ENCODE results near the gene AMMECR1.

Gene AMMECR1

DNA sequence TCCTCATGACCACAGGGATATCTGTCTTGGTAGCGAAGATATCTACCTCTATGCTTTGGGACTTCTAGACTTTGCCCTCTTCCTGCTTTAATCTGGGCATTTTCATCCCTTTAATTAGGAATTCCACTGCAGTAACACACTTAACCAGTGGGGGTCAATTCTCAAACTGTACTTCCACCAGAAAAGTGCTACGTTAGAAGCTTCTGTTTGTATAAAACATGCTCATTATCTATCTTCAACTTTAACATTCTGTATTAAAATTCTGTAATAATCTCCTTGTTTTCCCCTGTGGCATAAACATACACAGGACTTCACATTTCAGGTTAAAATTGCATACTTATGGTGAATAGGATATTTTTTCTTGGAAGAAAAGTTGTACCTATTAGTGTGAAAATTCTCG, 105.6 kb downstream of the AMMECR1 start:
- TF ChIP-seq YY1 (IDR thresholded peaks at IDR 0.05; ENCODE audit: insufficient read depth, insufficient read length) (no peak), SUZ12 (IDR thresholded peaks at IDR 0.05; ENCODE audit: extremely low read depth, insufficient read depth, insufficient read length) (no peak), ZNF274 (IDR thresholded peaks at IDR 0.05; ENCODE audit: low read depth, low read length) (no peak)
- Histone ChIP-seq H3K4me1 (ENCODE audit: insufficient read depth, insufficient read length) (no peaks in the 10 kb centered on the region), H3K36me3 (ENCODE audit: insufficient read depth, insufficient read length, low read length) (no peaks in the 10 kb centered on the region), H3K4me3 (ENCODE audit: insufficient read length, low read depth) (no peak overlapping the region), H3K9ac (ENCODE audit: insufficient read length, low read depth) (no peak overlapping the region), H3K27me3 (ENCODE audit: insufficient read depth, insufficient read length) (no peaks in the 10 kb centered on the region), H3K9me3 (ENCODE audit: insufficient read depth, low read length) (no peaks in the 10 kb centered on the region)
- DNase-seq (ENCODE audit: low read depth, low spot score) = no peak

DNA sequence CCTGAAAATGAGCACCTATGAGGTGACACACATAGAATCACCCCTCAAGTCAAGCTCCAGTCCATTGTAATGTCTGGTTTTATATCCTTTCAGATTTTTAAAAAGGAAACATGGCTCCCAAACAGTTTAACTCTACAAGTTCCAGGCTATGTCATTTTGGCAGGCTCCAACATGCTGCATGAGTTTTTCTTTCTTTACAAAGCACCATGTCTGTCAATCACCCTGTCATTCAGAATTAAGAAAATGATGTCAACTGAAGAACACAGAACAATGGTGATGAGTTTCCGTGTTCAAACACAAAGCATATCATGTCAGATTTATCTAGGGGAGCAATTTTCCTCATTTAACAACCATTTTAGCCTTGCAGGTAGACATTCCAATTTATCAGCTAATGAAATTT, 106.5 kb downstream of the AMMECR1 start:
- no peaks in the 10 kb centered on the region for H3K27me3 ChIP-seq (ENCODE audit: insufficient read depth, insufficient read length)
- DNase-seq (ENCODE audit: low read depth, low spot score) = no peak
- no peak overlapping the region for H3K4me3 ChIP-seq (ENCODE audit: insufficient read length, low read depth)
- H3K4me1 ChIP-seq (ENCODE audit: insufficient read depth, insufficient read length) = no peaks in the 10 kb centered on the region
- H3K9ac ChIP-seq (ENCODE audit: insufficient read length, low read depth) = no peak overlapping the region
- no peaks in the 10 kb centered on the region for H3K9me3 ChIP-seq (ENCODE audit: insufficient read depth, low read length)
- TF ChIP-seq YY1 (IDR thresholded peaks at IDR 0.05; ENCODE audit: insufficient read depth, insufficient read length) (no peak), ZNF274 (IDR thresholded peaks at IDR 0.05; ENCODE audit: low read depth, low read length) (no peak), SUZ12 (IDR thresholded peaks at IDR 0.05; ENCODE audit: extremely low read depth, insufficient read depth, insufficient read length) (no peak)
- no peaks in the 10 kb centered on the region for H3K36me3 ChIP-seq (ENCODE audit: insufficient read depth, insufficient read length, low read length)

DNA sequence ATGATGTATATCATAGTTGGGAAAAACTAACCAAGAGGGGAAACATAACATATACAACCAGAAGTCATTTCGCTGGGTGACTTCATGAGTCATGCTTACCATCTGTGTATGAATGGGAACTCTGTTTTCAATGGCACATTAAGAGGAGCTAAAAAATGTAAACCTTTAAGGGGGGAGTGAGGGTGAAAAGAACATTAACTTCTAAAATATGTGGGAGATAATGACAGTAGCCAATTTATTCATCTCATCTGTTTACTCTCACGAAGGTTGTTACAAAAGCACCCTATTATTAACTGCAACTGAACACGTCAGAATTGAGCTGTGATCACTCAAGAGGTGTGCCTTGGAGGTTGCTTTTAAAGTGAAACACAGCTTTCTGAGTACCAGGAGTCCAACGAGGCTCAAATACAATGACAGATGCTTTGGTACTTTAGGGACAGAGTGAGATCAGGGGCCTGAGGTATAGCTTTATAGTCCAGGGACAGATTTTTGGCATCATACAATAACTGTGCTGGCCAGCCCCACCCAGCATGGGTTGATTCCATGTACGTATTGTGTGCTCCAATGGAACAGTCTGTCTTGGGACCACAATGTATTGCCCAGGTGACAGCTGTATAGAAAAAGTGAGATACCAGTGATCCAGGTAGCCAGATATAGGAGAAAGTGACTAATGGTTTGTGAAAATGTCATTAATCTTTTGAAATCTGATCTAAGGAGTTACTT, 107.3 kb downstream of the AMMECR1 start:
- no peak for TF ChIP-seq SUZ12 (IDR thresholded peaks at IDR 0.05; ENCODE audit: extremely low read depth, insufficient read depth, insufficient read length)
- no peak for TF ChIP-seq YY1 (IDR thresholded peaks at IDR 0.05; ENCODE audit: insufficient read depth, insufficient read length)
- TF ChIP-seq ZNF274 (IDR thresholded peaks at IDR 0.05; ENCODE audit: low read depth, low read length) = no peak
- H3K9me3 ChIP-seq (ENCODE audit: insufficient read depth, low read length) = no peaks in the 10 kb centered on the region
- no peaks in the 10 kb centered on the region for H3K4me1 ChIP-seq (ENCODE audit: insufficient read depth, insufficient read length)
- H3K27me3 ChIP-seq (ENCODE audit: insufficient read depth, insufficient read length) = no peaks in the 10 kb centered on the region
- no peak overlapping the region for H3K9ac ChIP-seq (ENCODE audit: insufficient read length, low read depth)
- H3K36me3 ChIP-seq (ENCODE audit: insufficient read depth, insufficient read length, low read length) = no peaks in the 10 kb centered on the region
- no peak overlapping the region for H3K4me3 ChIP-seq (ENCODE audit: insufficient read length, low read depth)
- no peak for DNase-seq (ENCODE audit: low read depth, low spot score)

DNA sequence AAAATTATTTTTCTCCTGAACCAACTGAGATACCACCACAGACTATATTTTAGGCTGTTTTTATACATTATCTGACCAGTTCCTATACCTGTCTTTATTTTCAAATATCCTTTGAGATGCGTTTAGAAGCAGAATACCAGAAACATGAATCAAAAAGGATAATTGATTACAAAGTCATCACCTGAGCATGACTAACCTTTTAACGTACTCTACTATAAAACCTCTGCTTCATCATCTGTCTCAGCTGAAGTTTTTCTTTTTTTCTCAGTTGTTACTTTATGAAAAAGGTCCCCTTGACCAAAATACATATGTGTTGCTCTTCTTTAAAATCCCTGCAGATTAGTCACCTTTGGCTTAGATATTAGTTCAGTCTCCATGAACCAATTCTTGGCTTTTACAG, 109.8 kb downstream of the AMMECR1 start:
- no peak for TF ChIP-seq SUZ12 (IDR thresholded peaks at IDR 0.05; ENCODE audit: extremely low read depth, insufficient read depth, insufficient read length)
- no peak for TF ChIP-seq ZNF274 (IDR thresholded peaks at IDR 0.05; ENCODE audit: low read depth, low read length)
- no peak for TF ChIP-seq YY1 (IDR thresholded peaks at IDR 0.05; ENCODE audit: insufficient read depth, insufficient read length)
- H3K9ac ChIP-seq (ENCODE audit: insufficient read length, low read depth) = no peak overlapping the region
- no peaks in the 10 kb centered on the region for H3K27me3 ChIP-seq (ENCODE audit: insufficient read depth, insufficient read length)
- no peak overlapping the region for H3K4me3 ChIP-seq (ENCODE audit: insufficient read length, low read depth)
- H3K9me3 ChIP-seq (ENCODE audit: insufficient read depth, low read length) = no peaks in the 10 kb centered on the region
- H3K36me3 ChIP-seq (ENCODE audit: insufficient read depth, insufficient read length, low read length) = no peaks in the 10 kb centered on the region
- no peak for DNase-seq (ENCODE audit: low read depth, low spot score)
- H3K4me1 ChIP-seq (ENCODE audit: insufficient read depth, insufficient read length) = no peaks in the 10 kb centered on the region

DNA sequence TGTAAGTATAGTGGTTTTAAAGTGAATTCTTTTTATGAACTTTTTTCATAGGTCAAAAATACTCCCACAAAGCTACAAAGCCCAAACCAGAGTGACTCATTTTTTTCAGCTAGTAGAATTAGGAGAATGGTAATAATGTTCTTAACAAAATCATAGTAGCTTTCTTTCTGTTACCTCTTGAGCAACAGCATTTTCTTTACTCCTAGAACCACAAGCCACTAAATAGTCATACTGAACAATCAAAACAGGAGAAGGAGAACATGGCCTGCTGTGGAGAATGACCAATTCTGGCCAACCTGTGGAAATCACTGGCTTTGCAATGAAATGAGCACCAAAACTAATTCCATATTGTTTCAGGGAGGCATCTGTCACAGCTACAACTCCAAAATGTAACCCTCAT, 112.9 kb downstream of the AMMECR1 start:
- TF ChIP-seq ZNF274 (IDR thresholded peaks at IDR 0.05; ENCODE audit: low read depth, low read length) (no peak), YY1 (IDR thresholded peaks at IDR 0.05; ENCODE audit: insufficient read depth, insufficient read length) (no peak), SUZ12 (IDR thresholded peaks at IDR 0.05; ENCODE audit: extremely low read depth, insufficient read depth, insufficient read length) (no peak)
- no peak overlapping the region for H3K4me3 ChIP-seq (ENCODE audit: insufficient read length, low read depth)
- no peak for DNase-seq (ENCODE audit: low read depth, low spot score)
- peaks cover 2% of the 10 kb centered on the region for H3K36me3 ChIP-seq (ENCODE audit: insufficient read depth, insufficient read length, low read length)
- H3K27me3 ChIP-seq (ENCODE audit: insufficient read depth, insufficient read length) = no peaks in the 10 kb centered on the region
- no peaks in the 10 kb centered on the region for H3K4me1 ChIP-seq (ENCODE audit: insufficient read depth, insufficient read length)
- H3K9me3 ChIP-seq (ENCODE audit: insufficient read depth, low read length) = no peaks in the 10 kb centered on the region
- no peak overlapping the region for H3K9ac ChIP-seq (ENCODE audit: insufficient read length, low read depth)

DNA sequence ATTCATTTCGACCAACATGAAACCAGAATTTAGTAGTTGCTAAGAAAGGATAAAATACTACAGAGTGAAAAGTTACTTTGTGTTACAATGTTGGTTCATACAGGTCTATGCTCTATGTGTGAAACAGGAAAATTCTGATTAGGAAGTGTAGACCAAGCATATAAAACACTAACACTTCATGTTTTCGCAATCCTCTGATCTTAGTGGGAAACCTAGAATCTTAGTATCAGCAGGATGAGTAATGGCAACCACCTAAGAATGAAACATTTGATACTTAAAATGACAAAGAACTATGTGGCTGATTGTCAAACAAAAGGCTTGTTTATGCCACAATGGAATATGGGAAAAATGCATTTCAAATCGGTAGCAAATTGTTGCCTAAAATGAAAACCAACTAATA, 116.1 kb downstream of the AMMECR1 start:
- H3K36me3 ChIP-seq (ENCODE audit: insufficient read depth, insufficient read length, low read length) = peaks cover 7% of the 10 kb centered on the region
- no peaks in the 10 kb centered on the region for H3K9me3 ChIP-seq (ENCODE audit: insufficient read depth, low read length)
- no peak for DNase-seq (ENCODE audit: low read depth, low spot score)
- no peak overlapping the region for H3K4me3 ChIP-seq (ENCODE audit: insufficient read length, low read depth)
- H3K27me3 ChIP-seq (ENCODE audit: insufficient read depth, insufficient read length) = no peaks in the 10 kb centered on the region
- H3K4me1 ChIP-seq (ENCODE audit: insufficient read depth, insufficient read length) = no peaks in the 10 kb centered on the region
- no peak for TF ChIP-seq SUZ12 (IDR thresholded peaks at IDR 0.05; ENCODE audit: extremely low read depth, insufficient read depth, insufficient read length)
- no peak for TF ChIP-seq ZNF274 (IDR thresholded peaks at IDR 0.05; ENCODE audit: low read depth, low read length)
- TF ChIP-seq YY1 (IDR thresholded peaks at IDR 0.05; ENCODE audit: insufficient read depth, insufficient read length) = no peak
- H3K9ac ChIP-seq (ENCODE audit: insufficient read length, low read depth) = no peak overlapping the region

DNA sequence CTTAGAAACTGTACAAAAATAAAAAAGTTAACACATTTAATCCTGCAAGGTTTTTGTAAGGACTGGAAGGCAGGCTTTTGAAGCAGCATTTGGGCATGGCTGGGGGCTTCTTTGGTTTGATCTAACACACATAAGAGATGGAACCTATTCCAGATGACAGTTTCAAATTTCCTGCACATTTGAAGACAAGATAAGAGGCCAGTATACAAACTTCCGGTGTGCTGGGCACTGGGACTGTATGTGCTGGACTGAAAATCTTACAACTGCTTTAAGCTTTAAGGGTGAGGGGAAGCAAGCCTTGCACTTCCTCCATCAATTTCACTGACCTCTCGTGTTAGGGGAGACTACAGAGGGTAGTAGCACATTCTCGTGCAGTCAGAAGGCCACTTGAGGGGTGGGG, 122.9 kb downstream of the AMMECR1 start:
- Histone ChIP-seq H3K9me3 (ENCODE audit: insufficient read depth, low read length) (no peaks in the 10 kb centered on the region), H3K9ac (ENCODE audit: insufficient read length, low read depth) (no peak overlapping the region), H3K4me1 (ENCODE audit: insufficient read depth, insufficient read length) (no peaks in the 10 kb centered on the region), H3K36me3 (ENCODE audit: insufficient read depth, insufficient read length, low read length) (peaks cover 5% of the 10 kb centered on the region), H3K27me3 (ENCODE audit: insufficient read depth, insufficient read length) (no peaks in the 10 kb centered on the region), H3K4me3 (ENCODE audit: insufficient read length, low read depth) (no peak overlapping the region)
- TF ChIP-seq ZNF274 (IDR thresholded peaks at IDR 0.05; ENCODE audit: low read depth, low read length) = no peak
- no peak for TF ChIP-seq SUZ12 (IDR thresholded peaks at IDR 0.05; ENCODE audit: extremely low read depth, insufficient read depth, insufficient read length)
- TF ChIP-seq YY1 (IDR thresholded peaks at IDR 0.05; ENCODE audit: insufficient read depth, insufficient read length) = no peak
- no peak for DNase-seq (ENCODE audit: low read depth, low spot score)
